Measurements from ENCODE around the gene C11orf97.
A peak's percentile ranks its signal among the peaks of the same experiment; 100 is the strongest.

The C11orf97 gene

GRCh38 chr11:94525546-94526324 lies 13.5 kb downstream of the C11orf97 start:
- DNase-seq (ENCODE audit: low read depth) = peak; percentile 85
- TF ChIP-seq CTCF (conservative IDR thresholded peaks at IDR 0.05; ENCODE audit: low read depth, low read length) = no peak

GRCh38 chr11:94526645-94527438 lies 14.6 kb downstream of the C11orf97 start:
- no peak for TF ChIP-seq CTCF (conservative IDR thresholded peaks at IDR 0.05; ENCODE audit: low read depth, low read length)
- no peak overlapping the region for H3K4me3 ChIP-seq (ENCODE audit: low read depth, low read length)
- no peak for DNase-seq (ENCODE audit: low read depth)

More at GRCh38 chr11:94525546-94526324, 13.5 kb downstream of the C11orf97 start:
- no peak overlapping the region for H3K4me3 ChIP-seq (ENCODE audit: low read depth, low read length)

GRCh38 chr11:94528551-94528950 lies 16.3 kb downstream of the C11orf97 start:
- DNase-seq (ENCODE audit: low read depth) = no peak
- H3K4me3 ChIP-seq (ENCODE audit: low read depth, low read length) = no peak overlapping the region
- TF ChIP-seq CTCF (conservative IDR thresholded peaks at IDR 0.05; ENCODE audit: low read depth, low read length) = no peak

- no peak for DNase-seq (ENCODE audit: low read depth)
- TF ChIP-seq CTCF (conservative IDR thresholded peaks at IDR 0.05; ENCODE audit: low read depth, low read length) = no peak
Observed at GRCh38 chr11:94532211-94532610, 19.9 kb downstream of the C11orf97 start.

GRCh38 chr11:94533206-94533605 lies 20.9 kb downstream of the C11orf97 start:
- DNase-seq (ENCODE audit: low read depth) = no peak
- no peak for TF ChIP-seq CTCF (conservative IDR thresholded peaks at IDR 0.05; ENCODE audit: low read depth, low read length)
- no peak overlapping the region for H3K4me3 ChIP-seq (ENCODE audit: low read depth, low read length)

More at GRCh38 chr11:94532211-94532610, 19.9 kb downstream of the C11orf97 start:
- H3K4me3 ChIP-seq (ENCODE audit: low read depth, low read length) = no peak overlapping the region

GRCh38 chr11:94533696-94534630 lies 21.7 kb downstream of the C11orf97 start:
- no peak for DNase-seq (ENCODE audit: low read depth)
- H3K4me3 ChIP-seq (ENCODE audit: low read depth, low read length) = no peak overlapping the region
- TF ChIP-seq CTCF (conservative IDR thresholded peaks at IDR 0.05; ENCODE audit: low read depth, low read length) = no peak
